ENCODE results near the gene WDR47.
"Not testable (repeated sequence)": the region's sequence is repeated elsewhere in the genome, so short reads cannot be mapped to it uniquely, and the experiment has no call there.

The WDR47 gene

DNA sequence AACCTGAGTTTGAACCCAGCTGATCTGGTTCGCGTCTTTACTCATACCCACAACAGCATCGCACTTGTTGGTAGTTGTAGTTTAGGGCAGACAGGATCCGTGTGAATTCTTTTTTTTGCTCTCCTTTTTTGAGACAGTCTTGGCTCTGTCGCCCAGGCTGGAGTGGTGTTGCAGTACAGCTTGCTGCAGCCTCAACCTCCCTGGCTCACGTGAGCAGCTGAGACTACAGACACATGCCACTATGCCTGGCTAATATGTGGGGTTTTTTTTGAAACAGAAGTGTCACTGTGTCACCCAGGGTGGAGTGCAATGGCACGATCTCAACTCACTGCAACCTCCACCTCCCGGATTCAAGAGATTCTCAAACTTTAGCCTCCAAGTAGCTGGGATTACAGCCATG lies 26.0 kb upstream of the WDR47 start:
- no peak overlapping the region for H3K4me3 Mint-ChIP-seq
- no peaks in the 10 kb centered on the region for H3K27me3 Mint-ChIP-seq
- no peak for ATAC-seq
- H3K4me1 Mint-ChIP-seq: peaks cover 8% of the 10 kb centered on the region
- peaks cover 34% of the 10 kb centered on the region for H3K36me3 Mint-ChIP-seq
- no peak overlapping the region for H3K27ac Mint-ChIP-seq
- no peaks in the 10 kb centered on the region for H3K9me3 Mint-ChIP-seq

DNA sequence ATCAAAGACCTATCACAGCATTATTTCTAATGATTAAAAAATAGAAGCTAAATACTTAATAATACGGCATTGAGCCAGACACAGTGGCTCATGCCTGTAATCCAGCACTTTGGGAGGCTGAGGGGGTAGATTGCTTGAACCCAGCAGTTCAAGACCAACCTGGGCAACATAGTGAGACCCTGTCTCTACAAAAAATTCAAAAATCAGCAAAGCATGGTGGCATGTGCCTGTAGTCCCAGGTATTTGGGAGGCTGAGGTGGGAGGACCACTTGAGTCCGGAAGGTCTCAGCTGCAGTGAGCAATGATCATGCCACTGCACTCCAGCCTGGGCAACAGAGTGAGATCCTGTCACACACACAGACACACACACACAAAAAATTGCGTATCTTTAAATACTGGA lies 23.2 kb upstream of the WDR47 start:
- Mint-ChIP-seq H3K4me3 (no peak overlapping the region), H3K27me3 (no peaks in the 10 kb centered on the region), H3K4me1 (peaks cover under 1% of the 10 kb centered on the region), H3K36me3 (peaks cover 23% of the 10 kb centered on the region), H3K27ac (no peak overlapping the region), H3K9me3 (no peaks in the 10 kb centered on the region)
- no peak for ATAC-seq

DNA sequence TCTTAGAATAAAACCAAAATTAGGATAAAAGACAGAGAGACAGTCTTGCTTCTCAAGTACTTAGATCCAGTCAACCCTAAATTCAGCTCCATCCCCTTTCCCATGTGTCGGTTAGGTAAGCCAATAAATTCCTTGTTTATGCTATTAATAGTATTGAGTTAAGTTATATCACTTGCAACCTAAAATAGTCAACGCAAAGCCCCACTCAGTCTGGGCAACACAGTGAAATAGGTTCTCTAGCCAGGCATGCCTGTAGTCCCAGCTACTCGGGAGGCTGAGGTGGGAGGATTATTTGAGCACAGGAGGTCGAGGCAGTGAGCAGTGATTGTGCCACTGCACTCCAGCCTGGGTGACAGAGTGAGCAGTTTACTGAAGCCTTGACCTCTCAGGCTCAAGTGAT lies 19.3 kb upstream of the WDR47 start:
- no peak overlapping the region for H3K4me3 Mint-ChIP-seq
- peaks cover 15% of the 10 kb centered on the region for H3K36me3 Mint-ChIP-seq
- H3K9me3 Mint-ChIP-seq: no peaks in the 10 kb centered on the region

DNA sequence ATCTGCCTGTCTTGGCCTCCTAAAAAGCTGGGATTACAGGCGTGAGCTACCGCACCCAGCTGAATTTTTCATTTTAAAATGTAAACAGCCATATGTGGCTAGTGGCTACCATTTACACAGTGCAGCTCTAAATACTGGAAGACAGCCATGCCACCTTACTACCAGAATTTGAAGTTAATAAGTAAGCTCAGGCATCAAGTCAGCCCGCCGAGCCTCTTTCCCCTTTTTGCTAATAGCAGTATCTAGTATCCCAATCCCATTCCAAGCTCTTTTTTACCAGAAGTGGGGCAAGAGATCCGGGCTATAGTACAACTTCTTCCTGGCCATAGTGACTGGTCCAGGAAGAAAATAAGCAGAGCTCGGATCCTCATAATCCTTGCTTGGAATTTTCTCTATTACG lies 18.8 kb upstream of the WDR47 start:
- Mint-ChIP-seq H3K4me3 (no peak overlapping the region), H3K36me3 (peaks cover 11% of the 10 kb centered on the region), H3K27me3 (no peaks in the 10 kb centered on the region), H3K4me1 (no peaks in the 10 kb centered on the region), H3K27ac (no peak overlapping the region), H3K9me3 (no peaks in the 10 kb centered on the region)
- ATAC-seq: no peak

More for the DNA sequence above, 19.3 kb upstream of the WDR47 start:
- no peak for ATAC-seq
- no peak overlapping the region for H3K27ac Mint-ChIP-seq
- no peaks in the 10 kb centered on the region for H3K4me1 Mint-ChIP-seq
- no peaks in the 10 kb centered on the region for H3K27me3 Mint-ChIP-seq

DNA sequence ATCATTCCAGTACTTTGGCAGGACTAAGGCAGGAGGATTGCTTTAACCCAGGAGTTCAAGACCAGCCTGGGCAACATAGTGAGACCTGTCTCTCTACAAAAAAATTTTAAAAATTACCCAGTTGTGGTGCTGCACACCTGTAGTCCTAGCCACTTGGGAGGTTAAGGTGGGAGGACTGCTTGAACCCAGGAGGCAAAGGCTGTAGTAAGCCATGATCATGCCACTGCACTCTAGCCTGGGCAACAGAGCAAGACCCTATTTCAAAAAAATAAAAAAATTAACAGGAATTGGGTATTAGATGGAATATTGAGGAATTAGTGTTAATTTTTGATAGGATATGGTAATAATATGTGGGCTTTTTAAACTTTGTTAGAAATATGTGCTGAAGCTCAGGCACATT lies 17.1 kb upstream of the WDR47 start:
- H3K27ac Mint-ChIP-seq: no peak overlapping the region
- no peak overlapping the region for H3K4me3 Mint-ChIP-seq
- no peaks in the 10 kb centered on the region for H3K27me3 Mint-ChIP-seq
- no peak for ATAC-seq
- no peaks in the 10 kb centered on the region for H3K4me1 Mint-ChIP-seq
- no peaks in the 10 kb centered on the region for H3K9me3 Mint-ChIP-seq
- H3K36me3 Mint-ChIP-seq: no peaks in the 10 kb centered on the region

DNA sequence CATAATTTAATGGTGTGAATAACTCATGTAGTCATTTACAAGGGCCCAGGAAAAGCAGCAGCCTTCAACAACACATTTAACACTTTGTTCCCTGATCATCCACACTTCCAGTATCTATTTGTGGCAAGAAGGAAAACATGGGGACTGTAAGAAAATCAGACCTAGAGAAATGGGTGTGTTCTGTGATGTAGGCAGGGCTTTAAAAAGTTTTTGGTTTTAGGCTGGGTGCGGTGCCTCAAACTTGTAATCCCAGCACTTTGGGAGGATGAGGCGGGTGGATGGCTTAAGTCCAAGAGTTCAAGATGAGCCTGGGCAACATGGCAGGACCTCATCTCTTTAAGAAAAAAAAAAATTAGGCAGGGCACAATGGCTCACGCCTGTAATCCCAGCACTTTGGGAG lies 14.2 kb upstream of the WDR47 start:
- H3K36me3 Mint-ChIP-seq: no peaks in the 10 kb centered on the region
- no peaks in the 10 kb centered on the region for H3K4me1 Mint-ChIP-seq
- H3K27ac Mint-ChIP-seq: no peak overlapping the region
- no peaks in the 10 kb centered on the region for H3K9me3 Mint-ChIP-seq
- H3K4me3 Mint-ChIP-seq: no peak overlapping the region
- no peaks in the 10 kb centered on the region for H3K27me3 Mint-ChIP-seq
- ATAC-seq: no peak

DNA sequence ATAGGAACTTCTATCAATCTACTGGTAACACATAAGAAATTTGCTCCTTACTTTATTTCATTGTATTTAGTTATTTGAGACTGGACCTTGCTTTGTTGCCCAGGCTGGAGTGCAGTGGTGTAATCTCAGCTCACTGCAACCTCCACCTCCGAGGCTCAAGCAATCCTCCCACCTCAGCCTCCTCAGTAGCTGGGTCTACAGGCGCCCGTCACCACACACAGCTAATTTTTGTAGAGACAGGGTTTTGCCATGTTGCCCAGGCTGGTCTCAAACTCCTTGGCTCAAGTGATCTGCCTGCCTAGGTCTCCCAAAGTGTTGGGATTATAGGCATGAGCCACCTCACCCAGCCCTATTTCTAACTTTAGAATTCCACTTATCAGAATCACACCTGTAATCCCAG lies 10.2 kb upstream of the WDR47 start:
- not testable (repeated sequence) for H3K27ac Mint-ChIP-seq, H3K4me1 Mint-ChIP-seq, H3K9me3 Mint-ChIP-seq, H3K36me3 Mint-ChIP-seq, H3K4me3 Mint-ChIP-seq, H3K27me3 Mint-ChIP-seq, ATAC-seq

DNA sequence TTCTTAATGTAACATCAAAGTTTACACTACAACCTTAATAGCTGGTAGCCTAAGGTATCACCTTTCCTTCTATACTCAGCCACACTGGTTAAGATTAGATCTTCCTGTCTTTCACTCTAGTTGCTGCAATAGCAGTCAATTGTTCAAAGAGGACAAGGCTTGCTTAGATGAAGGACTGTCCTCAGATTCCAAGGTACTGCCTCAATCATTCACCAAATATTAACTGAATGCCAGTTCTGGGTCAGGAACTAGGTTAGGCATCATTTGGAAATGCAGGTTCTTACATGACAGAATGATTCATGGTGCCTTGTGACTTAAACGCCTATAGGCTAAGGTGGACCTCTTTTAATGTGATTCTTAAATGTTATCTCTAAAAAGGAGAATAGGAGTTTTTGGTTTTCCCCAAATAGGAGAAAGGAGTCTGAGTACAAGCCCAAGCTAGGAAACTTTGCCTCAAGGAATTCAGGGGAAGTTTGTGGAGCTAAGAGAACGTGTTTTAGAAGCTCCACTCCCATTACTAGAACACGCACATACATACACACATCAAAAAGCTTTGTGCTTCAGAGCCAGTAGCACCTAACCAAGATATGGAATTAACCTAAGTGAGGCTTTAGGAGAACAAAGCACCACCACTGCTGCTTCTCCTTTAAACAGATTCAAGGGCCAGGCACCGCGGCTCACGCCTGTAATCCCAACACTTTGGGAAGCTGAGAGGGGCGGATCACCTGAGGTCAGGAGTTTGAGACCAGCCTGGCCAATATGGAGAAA lies 8.5 kb upstream of the WDR47 start:
- H3K4me1 Mint-ChIP-seq: no peaks in the 10 kb centered on the region
- H3K27ac Mint-ChIP-seq: no peak overlapping the region
- no peaks in the 10 kb centered on the region for H3K36me3 Mint-ChIP-seq
- H3K27me3 Mint-ChIP-seq: no peaks in the 10 kb centered on the region
- no peaks in the 10 kb centered on the region for H3K9me3 Mint-ChIP-seq
- no peak for ATAC-seq
- no peak overlapping the region for H3K4me3 Mint-ChIP-seq

DNA sequence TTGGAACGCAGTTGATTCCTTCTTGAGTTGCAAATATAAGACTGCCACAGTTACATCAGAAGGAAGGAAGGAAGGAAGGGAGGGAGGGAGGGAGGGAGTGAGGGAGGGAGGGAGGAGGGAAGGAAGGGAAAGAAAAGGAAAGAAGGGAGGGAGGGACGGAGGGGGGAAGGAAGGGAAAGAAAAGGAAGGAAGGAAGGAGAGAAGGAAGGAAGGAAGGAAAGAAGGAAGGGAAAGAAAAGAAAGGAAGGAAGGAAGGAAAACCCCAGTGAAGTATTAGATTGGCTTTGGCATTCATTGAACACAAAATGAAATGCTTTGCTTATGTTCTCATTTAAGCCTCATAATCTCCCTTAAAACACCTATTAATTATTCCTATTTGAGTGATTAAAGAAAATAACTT lies 6.4 kb upstream of the WDR47 start:
- no peaks in the 10 kb centered on the region for H3K27me3 Mint-ChIP-seq
- no peaks in the 10 kb centered on the region for H3K4me1 Mint-ChIP-seq
- no peak overlapping the region for H3K27ac Mint-ChIP-seq
- no peaks in the 10 kb centered on the region for H3K36me3 Mint-ChIP-seq
- H3K9me3 Mint-ChIP-seq: no peaks in the 10 kb centered on the region
- no peak overlapping the region for H3K4me3 Mint-ChIP-seq
- no peak for ATAC-seq

DNA sequence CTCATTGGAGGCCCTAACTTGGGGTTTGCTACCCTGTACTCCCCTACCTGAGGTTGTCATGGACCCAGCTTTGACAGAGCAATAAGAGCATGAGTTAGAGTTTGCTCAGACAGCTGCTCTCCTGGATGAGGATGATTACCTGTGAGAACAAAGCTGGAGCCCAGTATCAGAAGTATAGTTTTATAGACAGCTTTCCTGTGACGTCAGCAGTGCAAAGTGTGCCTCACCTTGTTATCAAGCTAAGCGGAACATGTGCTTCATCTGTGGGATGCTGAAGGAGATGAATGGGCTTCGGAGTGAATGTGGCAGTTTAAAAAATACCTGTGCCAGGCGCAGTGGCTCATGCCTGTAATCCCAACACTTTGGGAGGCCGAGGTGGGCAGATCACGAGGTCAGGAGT lies 5.4 kb upstream of the WDR47 start:
- Mint-ChIP-seq H3K36me3 (no peaks in the 10 kb centered on the region), H3K4me1 (no peaks in the 10 kb centered on the region), H3K4me3 (no peak overlapping the region), H3K9me3 (no peaks in the 10 kb centered on the region), H3K27ac (no peak overlapping the region), H3K27me3 (no peaks in the 10 kb centered on the region)
- ATAC-seq: no peak

DNA sequence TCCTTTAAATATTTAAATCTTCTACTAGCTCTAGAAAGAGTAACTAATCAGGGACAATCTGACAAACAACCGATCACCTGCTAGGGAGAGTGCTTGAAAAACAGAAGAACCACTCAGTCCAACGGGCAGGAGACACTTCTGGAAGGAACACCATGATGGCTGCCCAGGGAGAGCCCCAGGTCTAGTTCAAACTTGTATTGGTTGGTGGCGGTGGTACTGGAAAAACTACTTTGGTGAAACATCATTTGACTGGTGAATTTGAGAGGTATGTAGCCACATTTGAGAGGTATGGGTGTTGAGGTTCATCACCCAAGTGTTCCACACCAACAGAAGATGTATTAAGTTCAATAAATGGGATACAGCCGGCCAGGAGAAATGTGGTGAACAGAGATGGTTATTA lies 4.8 kb upstream of the WDR47 start:
- ATAC-seq: no peak
- Mint-ChIP-seq H3K4me1 (no peaks in the 10 kb centered on the region), H3K9me3 (no peaks in the 10 kb centered on the region), H3K36me3 (no peaks in the 10 kb centered on the region), H3K27me3 (no peaks in the 10 kb centered on the region), H3K4me3 (no peak overlapping the region), H3K27ac (no peak overlapping the region)

DNA sequence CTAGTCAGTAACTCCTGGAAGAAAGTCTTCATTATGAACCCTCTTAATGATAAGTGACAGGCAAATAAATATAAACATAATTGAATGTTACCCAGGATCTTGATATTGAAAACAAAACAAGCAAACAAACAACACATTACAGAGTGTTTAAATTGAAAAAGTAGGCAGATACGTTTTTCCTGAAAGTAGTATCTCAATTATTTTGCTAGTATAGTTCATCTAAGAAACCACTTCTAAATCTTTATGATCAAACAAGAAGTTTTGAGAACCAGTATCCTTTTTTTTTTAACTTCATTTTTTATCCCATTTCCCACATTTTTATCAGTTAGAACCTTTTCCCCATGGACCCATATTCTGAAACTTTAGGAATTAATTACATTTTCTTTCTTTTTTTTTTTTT lies 3.7 kb upstream of the WDR47 start:
- H3K36me3 Mint-ChIP-seq: no peaks in the 10 kb centered on the region
- no peaks in the 10 kb centered on the region for H3K9me3 Mint-ChIP-seq
- H3K27ac Mint-ChIP-seq: no peak overlapping the region
- H3K4me1 Mint-ChIP-seq: peaks cover 9% of the 10 kb centered on the region
- no peaks in the 10 kb centered on the region for H3K27me3 Mint-ChIP-seq
- no peak for ATAC-seq
- H3K4me3 Mint-ChIP-seq: no peak overlapping the region

DNA sequence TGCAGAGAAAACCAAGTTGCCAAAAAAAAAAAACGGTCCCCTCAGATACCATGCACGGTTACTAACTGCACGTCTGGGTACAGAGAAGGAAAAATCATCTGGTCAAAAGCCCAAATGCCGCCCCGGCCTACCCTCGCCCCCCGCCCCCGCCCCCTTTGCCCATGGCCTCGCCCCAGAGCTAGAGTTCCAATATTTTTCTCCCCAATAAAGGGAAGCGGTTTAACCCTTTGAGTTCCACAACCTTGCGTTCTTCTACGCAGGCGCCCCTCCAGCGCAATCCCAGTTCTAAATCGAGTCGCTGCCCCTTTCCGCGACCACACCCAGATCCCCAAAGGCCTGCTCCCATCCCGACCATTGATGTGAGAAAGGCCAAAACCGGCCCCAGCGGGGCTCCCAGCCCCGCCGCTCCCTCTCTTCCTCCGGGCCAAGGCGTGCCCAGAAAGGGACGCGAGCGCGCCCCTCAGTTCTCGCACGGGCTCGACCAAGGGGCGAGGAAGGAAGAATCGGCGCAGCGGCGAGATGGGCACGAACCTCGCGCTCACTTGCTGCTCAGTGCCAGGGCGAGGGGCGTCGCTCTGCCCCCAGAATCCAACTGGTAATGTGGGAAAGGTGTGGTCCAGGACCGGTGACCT lies 797 bp downstream of the WDR47 start:
- peak overlapping the region; percentile 86 for H3K4me3 Mint-ChIP-seq
- H3K27me3 Mint-ChIP-seq: no peaks in the 10 kb centered on the region
- no peaks in the 10 kb centered on the region for H3K36me3 Mint-ChIP-seq
- H3K4me1 Mint-ChIP-seq: peaks cover 19% of the 10 kb centered on the region
- H3K9me3 Mint-ChIP-seq: no peaks in the 10 kb centered on the region
- peak; percentile 35 for ATAC-seq
- H3K27ac Mint-ChIP-seq: peak overlapping the region; percentile 81

DNA sequence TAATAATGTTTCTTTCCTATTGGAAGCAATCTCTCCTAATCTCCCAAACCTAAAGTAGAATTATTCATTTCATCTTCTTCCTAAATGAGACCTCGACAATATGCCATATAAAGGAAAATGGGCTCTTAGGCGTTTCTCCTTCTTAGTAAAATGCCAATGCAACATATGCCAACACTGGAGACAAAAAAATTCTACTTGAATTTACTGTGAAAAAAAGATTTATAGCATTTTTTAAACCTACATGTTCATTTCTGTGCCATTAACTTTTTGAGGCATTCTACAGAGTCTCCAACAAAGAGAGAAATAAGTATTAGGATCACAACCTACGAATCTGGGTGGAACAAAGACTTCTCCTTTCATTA lies 1.3 kb downstream of the WDR47 start:
- ATAC-seq: no peak
- H3K27ac Mint-ChIP-seq: peak overlapping the region; percentile 81
- no peaks in the 10 kb centered on the region for H3K36me3 Mint-ChIP-seq
- H3K4me3 Mint-ChIP-seq: peak overlapping the region; percentile 86
- peaks cover 19% of the 10 kb centered on the region for H3K4me1 Mint-ChIP-seq
- no peaks in the 10 kb centered on the region for H3K27me3 Mint-ChIP-seq
- H3K9me3 Mint-ChIP-seq: no peaks in the 10 kb centered on the region

DNA sequence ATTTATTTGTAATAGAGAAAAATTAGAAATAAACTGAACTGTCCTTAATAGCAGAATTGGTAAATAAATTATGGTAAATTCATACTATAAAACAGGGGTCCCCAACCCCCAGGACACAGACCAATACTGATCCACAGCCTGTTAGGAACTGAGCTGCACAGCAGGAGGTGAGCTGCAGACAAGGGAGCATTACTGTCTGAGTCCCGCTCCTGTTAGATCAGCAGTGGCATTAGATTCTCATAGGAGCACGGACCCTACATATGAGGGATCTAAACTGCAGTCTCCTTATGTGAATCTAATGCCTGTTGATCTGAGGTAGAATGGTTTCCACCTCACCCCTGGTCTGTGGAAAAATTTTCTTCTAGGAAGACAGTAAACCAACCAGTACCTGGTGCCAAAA lies 7.5 kb downstream of the WDR47 start:
- H3K9me3 Mint-ChIP-seq: no peaks in the 10 kb centered on the region
- no peak overlapping the region for H3K4me3 Mint-ChIP-seq
- ATAC-seq: no peak
- H3K4me1 Mint-ChIP-seq: peaks cover 9% of the 10 kb centered on the region
- H3K36me3 Mint-ChIP-seq: no peaks in the 10 kb centered on the region
- H3K27ac Mint-ChIP-seq: no peak overlapping the region
- no peaks in the 10 kb centered on the region for H3K27me3 Mint-ChIP-seq

DNA sequence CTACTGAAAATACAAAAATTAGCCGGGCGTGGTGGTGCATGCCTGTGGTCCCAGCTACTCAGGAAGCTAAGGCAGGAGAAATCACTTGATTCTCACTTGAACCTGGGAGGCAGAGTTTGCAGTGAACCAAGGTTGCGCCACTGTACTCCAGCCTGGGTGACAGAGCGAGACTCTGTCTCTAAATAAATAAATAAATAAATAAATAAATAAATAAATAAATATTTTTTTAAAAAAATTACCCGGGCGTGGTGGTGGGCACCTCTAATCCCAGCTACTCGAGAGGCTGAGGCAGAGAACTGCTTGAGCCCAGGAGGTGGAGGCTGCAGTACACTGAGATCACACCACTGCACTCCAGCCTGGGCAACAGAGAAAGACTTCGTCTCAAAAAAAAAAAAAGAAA lies 12.4 kb downstream of the WDR47 start:
- not testable (repeated sequence) for H3K36me3 Mint-ChIP-seq, H3K27ac Mint-ChIP-seq, H3K4me1 Mint-ChIP-seq, H3K4me3 Mint-ChIP-seq, H3K9me3 Mint-ChIP-seq, H3K27me3 Mint-ChIP-seq, ATAC-seq
